ENCODE data around the gene EFHD2.

- no peak for TF ChIP-seq POLR2A (IDR thresholded peaks at IDR 0.05)
- TF ChIP-seq CTCF (IDR thresholded peaks at IDR 0.05), result no peak
Observed at GRCh38 chr1:15452866-15453571, 43.3 kb downstream of the EFHD2 start.

Measured in vagina (tissue), 2 donors.